Measurements from ENCODE around the gene MROH7.

DNA sequence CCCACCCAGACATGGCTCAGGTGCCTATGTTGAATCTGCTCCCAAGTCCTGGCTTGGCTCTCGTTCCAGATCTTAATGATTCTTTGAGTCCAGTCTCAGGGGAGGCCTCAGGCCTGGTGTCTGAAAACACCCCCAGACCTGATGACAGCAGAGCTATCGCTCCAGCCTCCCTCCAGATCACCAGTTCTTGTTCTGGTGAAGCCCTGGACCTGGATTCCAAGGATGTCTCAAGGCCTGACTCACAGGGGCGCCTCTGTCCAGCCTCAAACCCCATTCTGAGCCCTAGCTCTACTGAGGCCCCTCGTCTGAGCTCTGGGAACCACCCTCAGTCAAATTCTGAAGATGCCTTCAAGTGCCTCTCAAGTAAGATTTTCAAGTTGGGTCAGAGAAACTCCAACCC lies 11.4 kb downstream of the MROH7 start:
- TF ChIP-seq POLR2AphosphoS5 (IDR thresholded peaks at IDR 0.05; ENCODE audit: low read depth, low read length) = no peak
- TF ChIP-seq TAF1 (IDR thresholded peaks at IDR 0.05; ENCODE audit: borderline replicate concordance, insufficient read depth, low read length) = no peak
- no peak for TF ChIP-seq SIN3A (IDR thresholded peaks at IDR 0.05; ENCODE audit: borderline replicate concordance, insufficient read depth, low read length)
- TF ChIP-seq, protein P1, sequence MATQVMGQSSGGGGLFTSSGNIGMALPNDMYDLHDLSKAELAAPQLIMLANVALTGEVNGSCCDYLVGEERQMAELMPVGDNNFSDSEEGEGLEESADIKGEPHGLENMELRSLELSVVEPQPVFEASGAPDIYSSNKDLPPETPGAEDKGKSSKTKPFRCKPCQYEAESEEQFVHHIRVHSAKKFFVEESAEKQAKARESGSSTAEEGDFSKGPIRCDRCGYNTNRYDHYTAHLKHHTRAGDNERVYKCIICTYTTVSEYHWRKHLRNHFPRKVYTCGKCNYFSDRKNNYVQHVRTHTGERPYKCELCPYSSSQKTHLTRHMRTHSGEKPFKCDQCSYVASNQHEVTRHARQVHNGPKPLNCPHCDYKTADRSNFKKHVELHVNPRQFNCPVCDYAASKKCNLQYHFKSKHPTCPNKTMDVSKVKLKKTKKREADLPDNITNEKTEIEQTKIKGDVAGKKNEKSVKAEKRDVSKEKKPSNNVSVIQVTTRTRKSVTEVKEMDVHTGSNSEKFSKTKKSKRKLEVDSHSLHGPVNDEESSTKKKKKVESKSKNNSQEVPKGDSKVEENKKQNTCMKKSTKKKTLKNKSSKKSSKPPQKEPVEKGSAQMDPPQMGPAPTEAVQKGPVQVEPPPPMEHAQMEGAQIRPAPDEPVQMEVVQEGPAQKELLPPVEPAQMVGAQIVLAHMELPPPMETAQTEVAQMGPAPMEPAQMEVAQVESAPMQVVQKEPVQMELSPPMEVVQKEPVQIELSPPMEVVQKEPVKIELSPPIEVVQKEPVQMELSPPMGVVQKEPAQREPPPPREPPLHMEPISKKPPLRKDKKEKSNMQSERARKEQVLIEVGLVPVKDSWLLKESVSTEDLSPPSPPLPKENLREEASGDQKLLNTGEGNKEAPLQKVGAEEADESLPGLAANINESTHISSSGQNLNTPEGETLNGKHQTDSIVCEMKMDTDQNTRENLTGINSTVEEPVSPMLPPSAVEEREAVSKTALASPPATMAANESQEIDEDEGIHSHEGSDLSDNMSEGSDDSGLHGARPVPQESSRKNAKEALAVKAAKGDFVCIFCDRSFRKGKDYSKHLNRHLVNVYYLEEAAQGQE (IDR thresholded peaks at IDR 0.05; ENCODE audit: insufficient read depth in 1 of 2, low read depth in 2 of 2, low read length in 2 of 2) = no peak

All from PFSK-1 (cell line).